ENCODE results near the gene PTCD1. TPM values are rescaled to one million over a fixed set of nuclear protein-coding genes. Genes with fewer than 3 reads are reported as not detected.
A peak's percentile ranks its signal among the peaks of the same experiment; 100 is the strongest.
"Not testable (repeated sequence)": the region's sequence is repeated elsewhere in the genome, so short reads cannot be mapped to it uniquely, and the experiment has no call there.

PTCD1 gene
- total RNA-seq, 1 donor from 2014 or later: 10.5 TPM

- TF ChIP-seq EZH2 (IDR thresholded peaks at IDR 0.05) (no peak), EZH2phosphoT487 (IDR thresholded peaks at IDR 0.05) (no peak), CTCF (IDR thresholded peaks at IDR 0.05) (no peak)
- Histone ChIP-seq H3K27me3 (no peaks in the 10 kb centered on the region), H3K36me3 (peaks cover 4% of the 10 kb centered on the region), H3K9me3 (ENCODE audit: low read depth) (no peaks in the 10 kb centered on the region), H3K4me3 (peak overlapping the region; percentile 90), H3K4me2 (peak overlapping the region; percentile 77), H3K79me2 (ENCODE audit: low read depth) (peaks cover 75% of the 10 kb centered on the region), H3K27ac (no peak overlapping the region), H4K20me1 (ENCODE audit: low read depth) (peaks cover 29% of the 10 kb centered on the region), H3K4me1 (peaks cover 10% of the 10 kb centered on the region), H3K9ac (peak overlapping the region; percentile 72), H2AFZ (replicated peaks) (peak overlapping the region; percentile 80), H3F3A (ENCODE audit: low read depth) (peaks cover 11% of the 10 kb centered on the region)
- H3K27me3 Mint-ChIP-seq (ENCODE audit: insufficient read depth, low read depth): peaks cover 10% of the 10 kb centered on the region
- H3K27ac Mint-ChIP-seq: no peak overlapping the region
- DNase-seq (ENCODE audit: low spot score): no peak
- peak overlapping the region; percentile 99 for H3K4me3 Mint-ChIP-seq
- no peaks in the 10 kb centered on the region for H3K9me3 Mint-ChIP-seq
- peaks cover 10% of the 10 kb centered on the region for H3K36me3 Mint-ChIP-seq
- peaks cover 20% of the 10 kb centered on the region for H3K4me1 Mint-ChIP-seq
These were observed 539 bp downstream of the PTCD1 start for GRCh38 chr7:99437946-99438572.

- peaks cover 7% of the 10 kb centered on the region for H3K36me3 Mint-ChIP-seq
These were observed 5.4 kb downstream of the PTCD1 start for GRCh38 chr7:99433158-99433557.

GRCh38 chr7:99431756-99432540, 6.7 kb downstream of the PTCD1 start:
- not testable (repeated sequence) for H3K9me3 ChIP-seq (ENCODE audit: low read depth); H3K27me3 Mint-ChIP-seq (ENCODE audit: insufficient read depth, low read depth); H3K4me1 Mint-ChIP-seq; H3K4me1 ChIP-seq; H4K20me1 ChIP-seq (ENCODE audit: low read depth); H3K4me3 ChIP-seq; H3K9ac ChIP-seq; DNase-seq (ENCODE audit: low spot score); H2AFZ ChIP-seq (replicated peaks); H3K4me2 ChIP-seq; H3K9me3 Mint-ChIP-seq; H3K27me3 ChIP-seq; H3K36me3 Mint-ChIP-seq; H3K27ac Mint-ChIP-seq; H3F3A ChIP-seq (ENCODE audit: low read depth); H3K27ac ChIP-seq; H3K36me3 ChIP-seq
- peaks cover 18% of the 10 kb centered on the region for H3K79me2 ChIP-seq (ENCODE audit: low read depth)
- H3K4me3 Mint-ChIP-seq: peak overlapping the region; percentile 24

More at GRCh38 chr7:99433158-99433557, 5.4 kb downstream of the PTCD1 start:
- TF ChIP-seq CTCF (IDR thresholded peaks at IDR 0.05) (no peak), EZH2 (IDR thresholded peaks at IDR 0.05) (no peak), EZH2phosphoT487 (IDR thresholded peaks at IDR 0.05) (no peak)
- Histone ChIP-seq H3F3A (ENCODE audit: low read depth) (no peaks in the 10 kb centered on the region), H2AFZ (replicated peaks) (no peak overlapping the region), H3K27ac (no peak overlapping the region), H3K36me3 (no peaks in the 10 kb centered on the region), H3K9ac (no peak overlapping the region), H3K4me1 (peaks cover 3% of the 10 kb centered on the region), H4K20me1 (ENCODE audit: low read depth) (no peaks in the 10 kb centered on the region), H3K4me2 (no peak overlapping the region), H3K9me3 (ENCODE audit: low read depth) (no peaks in the 10 kb centered on the region), H3K4me3 (no peak overlapping the region), H3K79me2 (ENCODE audit: low read depth) (peaks cover 31% of the 10 kb centered on the region), H3K27me3 (no peaks in the 10 kb centered on the region)
- peaks cover 4% of the 10 kb centered on the region for H3K4me1 Mint-ChIP-seq
- no peak for DNase-seq (ENCODE audit: low spot score)
- H3K27ac Mint-ChIP-seq: no peak overlapping the region
- no peaks in the 10 kb centered on the region for H3K9me3 Mint-ChIP-seq
- no peak overlapping the region for H3K4me3 Mint-ChIP-seq
- H3K27me3 Mint-ChIP-seq (ENCODE audit: insufficient read depth, low read depth): peaks cover 5% of the 10 kb centered on the region

GRCh38 chr7:99429756-99430155, 8.8 kb downstream of the PTCD1 start:
- no peak overlapping the region for H3K27ac Mint-ChIP-seq
- H3K4me3 Mint-ChIP-seq: no peak overlapping the region
- no peak overlapping the region for H3K9ac ChIP-seq
- no peaks in the 10 kb centered on the region for H3K79me2 ChIP-seq (ENCODE audit: low read depth)
- no peaks in the 10 kb centered on the region for H3K9me3 ChIP-seq (ENCODE audit: low read depth)
- TF ChIP-seq CTCF (IDR thresholded peaks at IDR 0.05) (no peak), EZH2 (IDR thresholded peaks at IDR 0.05) (no peak), EZH2phosphoT487 (IDR thresholded peaks at IDR 0.05) (no peak)
- no peak overlapping the region for H3K4me2 ChIP-seq
- no peaks in the 10 kb centered on the region for H3K4me1 Mint-ChIP-seq
- no peak overlapping the region for H2AFZ ChIP-seq (replicated peaks)
- DNase-seq (ENCODE audit: low spot score): no peak
- no peaks in the 10 kb centered on the region for H3F3A ChIP-seq (ENCODE audit: low read depth)
- H3K27me3 Mint-ChIP-seq (ENCODE audit: insufficient read depth, low read depth): peaks cover 3% of the 10 kb centered on the region
- H3K36me3 Mint-ChIP-seq: peaks cover 11% of the 10 kb centered on the region
- H3K27me3 ChIP-seq: no peaks in the 10 kb centered on the region
- no peaks in the 10 kb centered on the region for H3K36me3 ChIP-seq
- H4K20me1 ChIP-seq (ENCODE audit: low read depth): no peaks in the 10 kb centered on the region
- H3K4me1 ChIP-seq: no peaks in the 10 kb centered on the region
- no peak overlapping the region for H3K27ac ChIP-seq
- H3K9me3 Mint-ChIP-seq: no peaks in the 10 kb centered on the region
- no peak overlapping the region for H3K4me3 ChIP-seq
